ENCODE results near the gene CCDC6.
A peak's percentile ranks its signal among the peaks of the same experiment; 100 is the strongest.
"Not testable (repeated sequence)": the region's sequence is repeated elsewhere in the genome, so short reads cannot be mapped to it uniquely, and the experiment has no call there.

The CCDC6 gene

GRCh38 chr10:59906417-59907202, at the start of gene CCDC6:
TSS of gene CCDC6 (minus strand) at chr10:59906556. CDS start at chr10:59906424, 132 bp downstream.
- peaks cover 42% of the 10 kb centered on the region for H3K36me3 Mint-ChIP-seq (ENCODE audit: low read depth)
- peaks cover 64% of the 10 kb centered on the region for H3K4me1 Mint-ChIP-seq (ENCODE audit: low read depth)
- peak; percentile 94 for DNase-seq
- peak within 1 kb of the TSS; percentile 97 for H3K4me3 Mint-ChIP-seq
- no peaks in the 10 kb centered on the region for H3K27me3 Mint-ChIP-seq
- H3K9me3 Mint-ChIP-seq: no peaks in the 10 kb centered on the region
- peak within 1 kb of the TSS; percentile 99 for H3K27ac Mint-ChIP-seq

- DNase-seq: no peak
- no peaks in the 10 kb centered on the region for H3K4me1 Mint-ChIP-seq (ENCODE audit: low read depth)
- H3K9me3 Mint-ChIP-seq: no peaks in the 10 kb centered on the region
- no peak overlapping the region for H3K4me3 Mint-ChIP-seq
- no peaks in the 10 kb centered on the region for H3K36me3 Mint-ChIP-seq (ENCODE audit: low read depth)
- peaks cover 6% of the 10 kb centered on the region for H3K27me3 Mint-ChIP-seq
- H3K27ac Mint-ChIP-seq: no peak overlapping the region
These were observed 47.9 kb upstream of the CCDC6 start for GRCh38 chr10:59954296-59954695.

- H3K27me3 Mint-ChIP-seq; H3K4me1 Mint-ChIP-seq (ENCODE audit: low read depth); H3K36me3 Mint-ChIP-seq (ENCODE audit: low read depth); H3K4me3 Mint-ChIP-seq; H3K9me3 Mint-ChIP-seq; DNase-seq; H3K27ac Mint-ChIP-seq: not testable (repeated sequence)
These were observed 47.4 kb upstream of the CCDC6 start for GRCh38 chr10:59953711-59954110.

GRCh38 chr10:59950105-59950504, 43.7 kb upstream of the CCDC6 start:
- no peaks in the 10 kb centered on the region for H3K36me3 Mint-ChIP-seq (ENCODE audit: low read depth)
- no peak for DNase-seq
- H3K27me3 Mint-ChIP-seq: peaks cover 10% of the 10 kb centered on the region
- no peak overlapping the region for H3K27ac Mint-ChIP-seq
- H3K9me3 Mint-ChIP-seq: no peaks in the 10 kb centered on the region
- no peaks in the 10 kb centered on the region for H3K4me1 Mint-ChIP-seq (ENCODE audit: low read depth)
- H3K4me3 Mint-ChIP-seq: no peak overlapping the region

GRCh38 chr10:59949608-59950007, 43.3 kb upstream of the CCDC6 start:
- no peaks in the 10 kb centered on the region for H3K36me3 Mint-ChIP-seq (ENCODE audit: low read depth)
- H3K4me3 Mint-ChIP-seq: no peak overlapping the region
- H3K9me3 Mint-ChIP-seq: no peaks in the 10 kb centered on the region
- H3K27me3 Mint-ChIP-seq: peaks cover 12% of the 10 kb centered on the region
- no peak overlapping the region for H3K27ac Mint-ChIP-seq
- no peak for DNase-seq
- no peaks in the 10 kb centered on the region for H3K4me1 Mint-ChIP-seq (ENCODE audit: low read depth)

- no peak for DNase-seq
- no peaks in the 10 kb centered on the region for H3K9me3 Mint-ChIP-seq
- no peak overlapping the region for H3K27ac Mint-ChIP-seq
- H3K4me3 Mint-ChIP-seq: no peak overlapping the region
- H3K27me3 Mint-ChIP-seq: peaks cover 15% of the 10 kb centered on the region
- no peaks in the 10 kb centered on the region for H3K4me1 Mint-ChIP-seq (ENCODE audit: low read depth)
- no peaks in the 10 kb centered on the region for H3K36me3 Mint-ChIP-seq (ENCODE audit: low read depth)
These were observed 39.6 kb upstream of the CCDC6 start for GRCh38 chr10:59945991-59946390.

GRCh38 chr10:59945590-59945989, 39.2 kb upstream of the CCDC6 start:
- H3K27ac Mint-ChIP-seq: no peak overlapping the region
- no peaks in the 10 kb centered on the region for H3K36me3 Mint-ChIP-seq (ENCODE audit: low read depth)
- peaks cover 15% of the 10 kb centered on the region for H3K27me3 Mint-ChIP-seq
- no peak for DNase-seq
- no peak overlapping the region for H3K4me3 Mint-ChIP-seq
- no peaks in the 10 kb centered on the region for H3K4me1 Mint-ChIP-seq (ENCODE audit: low read depth)
- H3K9me3 Mint-ChIP-seq: no peaks in the 10 kb centered on the region

- Mint-ChIP-seq H3K4me3 (no peak overlapping the region), H3K9me3 (no peaks in the 10 kb centered on the region), H3K36me3 (ENCODE audit: low read depth) (no peaks in the 10 kb centered on the region), H3K4me1 (ENCODE audit: low read depth) (no peaks in the 10 kb centered on the region), H3K27ac (no peak overlapping the region), H3K27me3 (peaks cover 15% of the 10 kb centered on the region)
- no peak for DNase-seq
These were observed 38.1 kb upstream of the CCDC6 start for GRCh38 chr10:59944339-59944935.

GRCh38 chr10:59942556-59942955, 36.2 kb upstream of the CCDC6 start:
- no peaks in the 10 kb centered on the region for H3K9me3 Mint-ChIP-seq

GRCh38 chr10:59937720-59938119, 31.4 kb upstream of the CCDC6 start:
- Mint-ChIP-seq H3K9me3 (no peaks in the 10 kb centered on the region), H3K27ac (no peak overlapping the region), H3K4me3 (no peak overlapping the region), H3K27me3 (peaks cover 2% of the 10 kb centered on the region), H3K4me1 (ENCODE audit: low read depth) (no peaks in the 10 kb centered on the region), H3K36me3 (ENCODE audit: low read depth) (no peaks in the 10 kb centered on the region)
- DNase-seq: no peak

More at GRCh38 chr10:59942556-59942955, 36.2 kb upstream of the CCDC6 start:
- Mint-ChIP-seq H3K27ac (no peak overlapping the region), H3K4me1 (ENCODE audit: low read depth) (no peaks in the 10 kb centered on the region), H3K4me3 (no peak overlapping the region), H3K36me3 (ENCODE audit: low read depth) (no peaks in the 10 kb centered on the region), H3K27me3 (peaks cover 15% of the 10 kb centered on the region)
- DNase-seq: no peak

GRCh38 chr10:59934701-59935100, 28.3 kb upstream of the CCDC6 start:
- no peak overlapping the region for H3K27ac Mint-ChIP-seq

GRCh38 chr10:59930788-59931521, 24.6 kb upstream of the CCDC6 start:
- H3K27ac Mint-ChIP-seq; H3K9me3 Mint-ChIP-seq; H3K4me3 Mint-ChIP-seq; H3K36me3 Mint-ChIP-seq (ENCODE audit: low read depth); H3K4me1 Mint-ChIP-seq (ENCODE audit: low read depth); DNase-seq: not testable (repeated sequence)
- peaks cover 11% of the 10 kb centered on the region for H3K27me3 Mint-ChIP-seq

More at GRCh38 chr10:59934701-59935100, 28.3 kb upstream of the CCDC6 start:
- no peak overlapping the region for H3K4me3 Mint-ChIP-seq
- no peaks in the 10 kb centered on the region for H3K9me3 Mint-ChIP-seq
- H3K4me1 Mint-ChIP-seq (ENCODE audit: low read depth): no peaks in the 10 kb centered on the region
- no peaks in the 10 kb centered on the region for H3K36me3 Mint-ChIP-seq (ENCODE audit: low read depth)
- DNase-seq: no peak
- H3K27me3 Mint-ChIP-seq: peaks cover 5% of the 10 kb centered on the region

- Mint-ChIP-seq H3K27me3 (peaks cover 14% of the 10 kb centered on the region), H3K9me3 (peaks cover 19% of the 10 kb centered on the region), H3K4me1 (ENCODE audit: low read depth) (no peaks in the 10 kb centered on the region), H3K27ac (no peak overlapping the region), H3K36me3 (ENCODE audit: low read depth) (peaks cover 2% of the 10 kb centered on the region), H3K4me3 (no peak overlapping the region)
- no peak for DNase-seq
These were observed 19.7 kb upstream of the CCDC6 start for GRCh38 chr10:59926086-59926485.

GRCh38 chr10:59922907-59923306, 16.6 kb upstream of the CCDC6 start:
- no peaks in the 10 kb centered on the region for H3K4me1 Mint-ChIP-seq (ENCODE audit: low read depth)
- H3K27ac Mint-ChIP-seq: no peak overlapping the region
- peaks cover 28% of the 10 kb centered on the region for H3K27me3 Mint-ChIP-seq
- DNase-seq: no peak
- peaks cover 2% of the 10 kb centered on the region for H3K36me3 Mint-ChIP-seq (ENCODE audit: low read depth)
- peaks cover 19% of the 10 kb centered on the region for H3K9me3 Mint-ChIP-seq
- H3K4me3 Mint-ChIP-seq: no peak overlapping the region

GRCh38 chr10:59917922-59918321, 11.6 kb upstream of the CCDC6 start:
- peaks cover 19% of the 10 kb centered on the region for H3K27me3 Mint-ChIP-seq
- H3K36me3 Mint-ChIP-seq (ENCODE audit: low read depth): peaks cover 5% of the 10 kb centered on the region

More at GRCh38 chr10:59917922-59918321, 11.6 kb upstream of the CCDC6 start:
- Mint-ChIP-seq H3K4me1 (ENCODE audit: low read depth) (no peaks in the 10 kb centered on the region), H3K9me3 (peaks cover 18% of the 10 kb centered on the region), H3K27ac (no peak overlapping the region), H3K4me3 (no peak overlapping the region)
- DNase-seq: no peak
